ENCODE results near the gene BPIFB1.

Gene BPIFB1

GRCh38 chr20:33349493-33349892 lies 66.5 kb downstream of the BPIFB1 start:
- no peak for TF ChIP-seq CTCF (conservative IDR thresholded peaks at IDR 0.05)
- no peak overlapping the region for H3K27ac ChIP-seq

- no peak for TF ChIP-seq CTCF (conservative IDR thresholded peaks at IDR 0.05)
- H3K27ac ChIP-seq: no peak overlapping the region
These were observed 68.7 kb downstream of the BPIFB1 start for GRCh38 chr20:33351696-33352095.

- H3K27ac ChIP-seq: no peak overlapping the region
- no peak for TF ChIP-seq CTCF (conservative IDR thresholded peaks at IDR 0.05)
These were observed 69.4 kb downstream of the BPIFB1 start for GRCh38 chr20:33352258-33353012.

GRCh38 chr20:33353013-33353402 lies 70.0 kb downstream of the BPIFB1 start:
- TF ChIP-seq CTCF (conservative IDR thresholded peaks at IDR 0.05): no peak
- no peak overlapping the region for H3K27ac ChIP-seq

All from VCaP (cell line).